ENCODE data around the gene BLOC1S3. TPM values are rescaled to one million over a fixed set of nuclear protein-coding genes. Genes with fewer than 3 reads are reported as not detected.

Gene BLOC1S3
- total RNA-seq, 3 donors from 2014 or later, result 9.8 to 12.3 (median 11.6) TPM

GRCh38 chr19:45200568-45200967 lies 22.0 kb downstream of the BLOC1S3 start:
- no peaks in the 10 kb centered on the region for H3K36me3 ChIP-seq (ENCODE audit: low read depth)
- H3K9me3 ChIP-seq, result no peaks in the 10 kb centered on the region
- H3K4me3 ChIP-seq, result no peak overlapping the region
- H3K4me1 ChIP-seq (ENCODE audit: low read depth), result no peaks in the 10 kb centered on the region
- ATAC-seq (no peak), DNase-seq (no peak)
- intact Hi-C loops (cut with DNase I, micrococcal nuclease), result no loop called here
- TF ChIP-seq CTCF (IDR thresholded peaks at IDR 0.05), result no peak

GRCh38 chr19:45202637-45203036 lies 24.1 kb downstream of the BLOC1S3 start:
- DNase-seq (no peak), ATAC-seq (no peak)
- no peaks in the 10 kb centered on the region for H3K4me1 ChIP-seq (ENCODE audit: low read depth)
- intact Hi-C loops (cut with DNase I, micrococcal nuclease), result no loop called here
- H3K36me3 ChIP-seq (ENCODE audit: low read depth), result no peaks in the 10 kb centered on the region
- no peak for TF ChIP-seq CTCF (IDR thresholded peaks at IDR 0.05)
- no peaks in the 10 kb centered on the region for H3K9me3 ChIP-seq
- no peak overlapping the region for H3K4me3 ChIP-seq

GRCh38 chr19:45205810-45206209 lies 27.2 kb downstream of the BLOC1S3 start:
- H3K4me1 ChIP-seq (ENCODE audit: low read depth), result no peaks in the 10 kb centered on the region
- no peak overlapping the region for H3K4me3 ChIP-seq
- TF ChIP-seq CTCF (IDR thresholded peaks at IDR 0.05), result no peak
- DNase-seq (no peak), ATAC-seq (no peak)
- intact Hi-C loops (cut with DNase I, micrococcal nuclease), result no loop called here
- no peaks in the 10 kb centered on the region for H3K9me3 ChIP-seq
- no peaks in the 10 kb centered on the region for H3K36me3 ChIP-seq (ENCODE audit: low read depth)

- ATAC-seq, result no peak
- Histone ChIP-seq H3K9me3 (no peaks in the 10 kb centered on the region), H3K4me1 (ENCODE audit: low read depth) (no peaks in the 10 kb centered on the region), H3K36me3 (ENCODE audit: low read depth) (no peaks in the 10 kb centered on the region), H3K4me3 (no peak overlapping the region)
- TF ChIP-seq CTCF (IDR thresholded peaks at IDR 0.05), result no peak
- intact Hi-C loops (cut with DNase I, micrococcal nuclease), result no loop called here
- DNase-seq, result no peak
These were observed 27.7 kb downstream of the BLOC1S3 start for GRCh38 chr19:45206328-45206727.

GRCh38 chr19:45211751-45212381 lies 33.3 kb downstream of the BLOC1S3 start:
- Histone ChIP-seq H3K4me3 (no peak overlapping the region), H3K9me3 (no peaks in the 10 kb centered on the region), H3K36me3 (ENCODE audit: low read depth) (no peaks in the 10 kb centered on the region), H3K4me1 (ENCODE audit: low read depth) (no peaks in the 10 kb centered on the region)
- no peak for TF ChIP-seq CTCF (IDR thresholded peaks at IDR 0.05)
- ATAC-seq (no peak), DNase-seq (no peak)
- intact Hi-C loops (cut with DNase I, micrococcal nuclease), result no loop called here

- DNase-seq (no peak), ATAC-seq (no peak)
- H3K9me3 ChIP-seq, result no peaks in the 10 kb centered on the region
- no peak for TF ChIP-seq CTCF (IDR thresholded peaks at IDR 0.05)
- H3K4me1 ChIP-seq (ENCODE audit: low read depth), result no peaks in the 10 kb centered on the region
- no peak overlapping the region for H3K4me3 ChIP-seq
- intact Hi-C loops (cut with DNase I, micrococcal nuclease), result no loop called here
- no peaks in the 10 kb centered on the region for H3K36me3 ChIP-seq (ENCODE audit: low read depth)
These were observed 34.4 kb downstream of the BLOC1S3 start for GRCh38 chr19:45213031-45213430.

All from mucosa of descending colon (tissue), 3 donors.